Type B pancreatic cell (in vitro differentiated cells): ENCODE data around the gene ANKS1B. TPM values are rescaled to one million over a fixed set of nuclear protein-coding genes. Genes with fewer than 3 reads are reported as not detected.

Source experiments
- DNase-seq: peaks from one replicate; pipeline ENCODE4 v3.0.0; 2021; ENCODE audit warnings: mixed read lengths; ENCODE audit not compliant: unreplicated experiment; ENCODE audit errors: extremely low spot score
- H3K27ac Mint-ChIP-seq: 2 replicates; pipeline ENCODE4 v1.8.0; 2021; ENCODE audit warnings: mild to moderate bottlenecking, mixed read lengths
- H3K27me3 Mint-ChIP-seq: 2 replicates; pipeline ENCODE4 v1.8.0; 2021; ENCODE audit warnings: mixed read lengths
- H3K36me3 Mint-ChIP-seq: 2 replicates; pipeline ENCODE4 v1.8.0; 2021; ENCODE audit warnings: mixed read lengths
- H3K4me1 Mint-ChIP-seq: one replicate; pipeline ENCODE4 v1.8.0; 2021; ENCODE audit warnings: mixed read lengths; ENCODE audit not compliant: unreplicated experiment
- H3K4me3 Mint-ChIP-seq: 2 replicates; pipeline ENCODE4 v1.8.0; 2021; ENCODE audit warnings: mild to moderate bottlenecking, mixed read lengths
- H3K9me3 Mint-ChIP-seq: 2 replicates; pipeline ENCODE4 v1.8.0; 2021; ENCODE audit warnings: mixed read lengths
- CTCF ChIP-seq: fragments of 200-600 bp; sonication (generic); conservative IDR thresholded peaks from 2 replicates; pipeline ENCODE4 v1.5.0; 2021; ENCODE audit warnings: antibody characterized with exemption, mild to moderate bottlenecking
- total RNA-seq: library from RNA; stranded (reverse); gene quantifications from 2 replicates; pipeline ENCODE4 v1.2.1, GENCODE V29; 2021; ENCODE audit warnings: low replicate concordance

ANKS1B gene
- total RNA-seq, 1 donor from 2014 or later, result 4.7 TPM

DNA sequence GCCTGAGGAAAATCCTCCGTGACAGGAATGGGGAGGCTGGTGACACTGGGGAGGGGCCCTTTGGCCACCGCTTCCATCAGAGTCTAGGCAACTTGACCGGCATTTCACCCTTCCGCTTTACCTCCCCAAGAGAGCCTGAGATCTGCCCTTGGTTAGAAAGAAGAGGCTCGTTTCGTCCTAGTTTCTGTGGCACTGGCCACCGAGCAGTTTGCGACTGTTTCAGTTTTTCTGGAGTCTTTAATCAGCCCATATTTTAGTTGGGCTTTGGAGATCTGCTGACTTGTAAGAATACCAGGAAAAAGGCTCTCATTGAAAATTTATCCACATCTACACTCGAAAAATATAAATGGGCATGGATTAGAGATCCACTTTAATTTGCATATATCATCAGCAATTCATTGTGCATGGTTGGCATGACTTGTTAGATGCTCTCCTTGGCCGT is 414 bp upstream of the ANKS1B start:
- H3K4me3 Mint-ChIP-seq, result peak overlapping the region; percentile 88
- H3K9me3 Mint-ChIP-seq, result no peaks in the 10 kb centered on the region
- H3K36me3 Mint-ChIP-seq, result no peaks in the 10 kb centered on the region
- H3K27me3 Mint-ChIP-seq, result peaks cover 58% of the 10 kb centered on the region
- no peak for TF ChIP-seq CTCF
- no peak for DNase-seq
- H3K27ac Mint-ChIP-seq, result peak overlapping the region; percentile 16
- peaks cover 6% of the 10 kb centered on the region for H3K4me1 Mint-ChIP-seq

DNA sequence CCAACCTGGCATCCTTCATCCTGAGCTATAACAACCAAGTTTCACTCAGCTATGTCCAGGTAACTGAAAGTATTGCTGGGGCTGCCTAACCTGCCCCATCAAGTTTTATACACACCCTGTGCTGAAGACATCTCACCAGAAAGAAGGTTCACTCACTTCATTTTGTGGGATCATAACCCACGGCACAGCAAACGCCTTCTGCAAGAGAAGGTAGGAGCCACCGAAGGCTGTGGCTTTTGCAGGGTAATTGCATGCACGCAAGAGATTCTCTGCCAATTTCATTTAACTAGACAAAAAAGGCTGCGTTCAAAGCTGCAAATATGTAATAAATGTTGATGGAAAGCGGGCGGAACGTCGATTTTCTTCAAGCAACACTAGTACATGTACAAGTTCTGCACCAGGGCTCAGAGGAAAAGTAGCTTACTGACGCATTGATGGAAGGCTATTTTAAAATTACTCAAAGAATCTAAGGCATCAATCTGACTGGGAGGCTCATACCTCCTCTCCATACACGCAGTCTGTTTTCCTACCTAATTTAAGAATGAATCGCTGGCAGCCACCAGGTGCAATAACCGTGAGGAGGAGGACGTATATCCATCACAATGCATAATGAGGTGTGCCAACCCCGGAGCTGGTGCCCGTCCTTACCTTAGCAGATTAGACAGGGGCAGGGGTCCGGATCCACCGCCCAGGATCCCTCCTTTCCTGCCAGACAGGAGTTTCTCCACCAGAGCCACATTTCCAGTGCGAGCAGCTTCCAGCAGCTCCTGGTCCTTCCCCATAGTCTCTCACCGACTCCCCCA is 1.1 kb downstream of the ANKS1B start:
- Mint-ChIP-seq H3K27me3 (peaks cover 64% of the 10 kb centered on the region), H3K9me3 (no peaks in the 10 kb centered on the region), H3K4me3 (peak overlapping the region; percentile 86), H3K27ac (peak overlapping the region; percentile 57), H3K36me3 (no peaks in the 10 kb centered on the region), H3K4me1 (peaks cover 6% of the 10 kb centered on the region)
- no peak for TF ChIP-seq CTCF
- DNase-seq, result no peak

DNA sequence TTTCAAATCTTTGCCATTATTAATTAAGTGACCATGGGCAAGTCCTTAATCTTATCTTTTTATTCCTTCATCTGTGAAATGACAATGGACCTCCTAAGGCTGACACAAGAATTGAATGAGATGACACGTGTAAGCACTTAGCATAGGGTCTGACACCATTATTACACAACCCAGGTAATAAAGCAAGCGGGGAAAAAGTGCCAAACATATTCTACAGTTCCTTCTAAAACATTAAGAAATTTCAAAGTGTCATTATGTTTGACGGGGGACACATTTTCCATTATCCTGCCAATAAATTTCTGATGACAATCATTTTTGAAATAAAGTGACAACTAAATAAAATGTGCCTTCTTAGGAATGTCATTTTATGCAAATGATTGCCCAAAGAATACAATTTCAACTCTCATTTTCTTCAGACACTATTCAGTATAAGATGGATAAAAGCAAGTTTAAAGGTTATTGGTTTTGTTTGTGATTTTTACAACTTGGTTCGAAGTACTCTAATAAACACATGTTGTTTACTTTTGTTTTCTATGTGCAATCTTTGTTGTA is 3.0 kb downstream of the ANKS1B start:
- no peak for TF ChIP-seq CTCF
- Mint-ChIP-seq H3K36me3 (no peaks in the 10 kb centered on the region), H3K27ac (no peak overlapping the region), H3K4me1 (peaks cover 6% of the 10 kb centered on the region), H3K27me3 (peaks cover 61% of the 10 kb centered on the region), H3K4me3 (no peak overlapping the region), H3K9me3 (no peaks in the 10 kb centered on the region)
- no peak for DNase-seq

DNA sequence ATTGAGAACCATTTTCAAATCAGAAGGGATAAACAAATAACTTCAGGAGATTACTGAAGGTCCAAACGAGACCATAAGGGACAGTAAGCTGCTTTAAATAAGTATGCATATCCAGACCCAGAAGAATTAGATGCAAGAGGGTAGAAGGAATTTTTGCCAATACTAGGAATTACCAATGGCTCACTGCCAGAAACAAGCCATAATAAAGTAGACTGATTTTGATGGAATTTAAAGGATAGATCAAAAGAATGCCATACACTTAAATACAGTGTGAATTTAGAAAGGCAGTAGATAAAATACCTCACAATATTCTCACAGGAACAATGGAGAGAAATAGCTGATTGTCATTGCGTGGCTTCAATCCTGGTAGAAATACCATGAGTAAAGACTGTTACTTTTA is 5.3 kb downstream of the ANKS1B start:
- no peak for TF ChIP-seq CTCF
- Mint-ChIP-seq H3K36me3 (no peaks in the 10 kb centered on the region), H3K27me3 (peaks cover 48% of the 10 kb centered on the region), H3K9me3 (no peaks in the 10 kb centered on the region), H3K4me1 (no peaks in the 10 kb centered on the region), H3K27ac (no peak overlapping the region), H3K4me3 (no peak overlapping the region)
- no peak for DNase-seq

DNA sequence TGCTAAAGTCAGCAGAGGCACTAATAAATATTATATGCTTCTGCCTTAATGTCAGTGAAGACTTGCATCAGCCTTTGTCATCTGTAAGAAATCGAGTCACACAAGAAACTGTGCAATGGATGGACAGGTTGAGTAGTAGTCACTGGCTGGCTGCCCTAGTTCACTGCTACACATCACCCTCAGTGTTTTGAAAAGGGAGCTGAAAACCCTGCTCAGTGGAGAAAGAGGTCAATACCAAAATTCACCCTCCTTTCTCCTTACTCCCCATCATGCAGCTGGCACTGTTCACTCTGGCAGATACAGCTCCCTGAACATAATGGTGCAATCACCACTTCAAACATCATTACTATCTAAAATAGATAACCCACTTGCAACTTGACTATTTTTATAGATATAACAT is 6.6 kb downstream of the ANKS1B start:
- Mint-ChIP-seq H3K27ac (no peak overlapping the region), H3K36me3 (no peaks in the 10 kb centered on the region), H3K4me3 (no peak overlapping the region), H3K27me3 (peaks cover 39% of the 10 kb centered on the region), H3K9me3 (no peaks in the 10 kb centered on the region), H3K4me1 (no peaks in the 10 kb centered on the region)
- no peak for DNase-seq
- TF ChIP-seq CTCF, result no peak
